Stimulated activated CD8-positive, alpha-beta memory T cell treated with anti-CD3 and anti-CD28 coated beads, Interleukin-4, amount 100 ng/mL, for 48 hours (primary cell): ENCODE results near the gene KLHL14.
"Not testable (repeated sequence)": the region's sequence is repeated elsewhere in the genome, so short reads cannot be mapped to it uniquely, and the experiment has no call there.

Source experiments
- DNase-seq: peaks from one replicate; pipeline ENCODE4 v3.0.0-alpha.2; 2020

Gene KLHL14

GRCh38 chr18:32772581-32773381, at the start of gene KLHL14:
Gene KLHL14, minus strand, starts transcription at chr18:32773023. Its CDS starts 2,432 bp downstream, at chr18:32770591.
- DNase-seq, result no peak

- no peak for DNase-seq
Observed at GRCh38 chr18:32822197-32822596, 49.4 kb upstream of the KLHL14 start.

GRCh38 chr18:32815881-32816280, 43.1 kb upstream of the KLHL14 start:
- no peak for DNase-seq

GRCh38 chr18:32812342-32812741, 39.5 kb upstream of the KLHL14 start:
- no peak for DNase-seq

GRCh38 chr18:32810314-32810713, 37.5 kb upstream of the KLHL14 start:
- DNase-seq, result no peak

GRCh38 chr18:32805354-32805753, 32.5 kb upstream of the KLHL14 start:
- no peak for DNase-seq

- DNase-seq, result no peak
Observed at GRCh38 chr18:32804134-32804888, 31.5 kb upstream of the KLHL14 start.

GRCh38 chr18:32803568-32803967, 30.7 kb upstream of the KLHL14 start:
- no peak for DNase-seq

- no peak for DNase-seq
Observed at GRCh38 chr18:32802591-32803451, 30.0 kb upstream of the KLHL14 start.

GRCh38 chr18:32801228-32801627, 28.4 kb upstream of the KLHL14 start:
- no peak for DNase-seq

GRCh38 chr18:32798209-32798960, 25.6 kb upstream of the KLHL14 start:
- no peak for DNase-seq

GRCh38 chr18:32794667-32795066, 21.8 kb upstream of the KLHL14 start:
- not testable (repeated sequence) for DNase-seq

- no peak for DNase-seq
Observed at GRCh38 chr18:32779010-32779409, 6.2 kb upstream of the KLHL14 start.

GRCh38 chr18:32777049-32777448, 4.2 kb upstream of the KLHL14 start:
- DNase-seq, result no peak

- no peak for DNase-seq
Observed at GRCh38 chr18:32776561-32776960, 3.7 kb upstream of the KLHL14 start.

- DNase-seq, result no peak
Observed at GRCh38 chr18:32775628-32776027, 2.8 kb upstream of the KLHL14 start.

- no peak for DNase-seq
Observed at GRCh38 chr18:32773382-32773712, 524 bp upstream of the KLHL14 start.

GRCh38 chr18:32771871-32772580, 797 bp downstream of the KLHL14 start:
- DNase-seq, result no peak

GRCh38 chr18:32771169-32771751, 1.6 kb downstream of the KLHL14 start:
- no peak for DNase-seq

- DNase-seq, result no peak
Observed at GRCh38 chr18:32770666-32771168, 2.1 kb downstream of the KLHL14 start.

GRCh38 chr18:32770054-32770665, 2.7 kb downstream of the KLHL14 start:
- no peak for DNase-seq
